HEK293T (cell line): ENCODE results near the gene APOL3.

ENCODE experiments used
- BHLHE40 ChIP-seq: fragments of 450-650 bp; IDR thresholded peaks from 2 replicates; pipeline ENCODE4 v1.6.1; 2016; ENCODE audit warnings: mild to moderate bottlenecking, moderate library complexity, borderline replicate concordance
- CTBP1 ChIP-seq: fragments of 450-650 bp; IDR thresholded peaks from 2 replicates; pipeline ENCODE4 v1.6.1; 2016; ENCODE audit warnings: borderline replicate concordance
- ELF4 ChIP-seq: fragments of 450-650 bp; IDR thresholded peaks from 2 replicates; pipeline ENCODE4 v1.6.1; 2017; ENCODE audit warnings: antibody characterized with exemption
- FOXM1 ChIP-seq: fragments of 450-650 bp; IDR thresholded peaks from 2 replicates; pipeline ENCODE4 v1.6.1; 2017; ENCODE audit warnings: mild to moderate bottlenecking, borderline replicate concordance
- HDGF ChIP-seq: fragments of 450-650 bp; IDR thresholded peaks from 2 replicates; pipeline ENCODE4 v1.6.1; 2017; ENCODE audit warnings: antibody characterized with exemption, borderline replicate concordance
- L3MBTL2 ChIP-seq: fragments of 450-650 bp; conservative IDR thresholded peaks from 2 replicates; pipeline ENCODE4 v1.6.1; 2016; ENCODE audit warnings: mild to moderate bottlenecking
- NFRKB ChIP-seq: fragments of 450-650 bp; IDR thresholded peaks from 2 replicates; pipeline ENCODE4 v1.6.1; 2016; ENCODE audit warnings: mild to moderate bottlenecking, moderate library complexity
- SP1 ChIP-seq: fragments of 450-650 bp; IDR thresholded peaks from 2 replicates; pipeline ENCODE4 v1.6.1; 2017
- SUZ12 ChIP-seq: fragments of 450-650 bp; IDR thresholded peaks from 2 replicates; pipeline ENCODE4 v1.6.1; 2016; ENCODE audit warnings: mild to moderate bottlenecking
- ZNF384 ChIP-seq: fragments of 450-650 bp; IDR thresholded peaks from 2 replicates; pipeline ENCODE4 v1.6.1; 2016

GRCh38 chr22:36135306-36135980 is 25.1 kb downstream of the APOL3 start:
- TF ChIP-seq CTBP1 (no peak), ELF4 (no peak), ZNF384 (no peak), SP1 (no peak), BHLHE40 (no peak), L3MBTL2 (no peak), FOXM1 (no peak), SUZ12 (no peak), NFRKB (no peak), HDGF (no peak)
